ENCODE results near the gene NDUFS4. TPM values are rescaled to one million over a fixed set of nuclear protein-coding genes. Genes with fewer than 3 reads are reported as not detected.
"Not testable (repeated sequence)": the region's sequence is repeated elsewhere in the genome, so short reads cannot be mapped to it uniquely, and the experiment has no call there.

Gene NDUFS4
- polyA plus RNA-seq, 4 donors = 95.0 to 142 (median 125) TPM

DNA sequence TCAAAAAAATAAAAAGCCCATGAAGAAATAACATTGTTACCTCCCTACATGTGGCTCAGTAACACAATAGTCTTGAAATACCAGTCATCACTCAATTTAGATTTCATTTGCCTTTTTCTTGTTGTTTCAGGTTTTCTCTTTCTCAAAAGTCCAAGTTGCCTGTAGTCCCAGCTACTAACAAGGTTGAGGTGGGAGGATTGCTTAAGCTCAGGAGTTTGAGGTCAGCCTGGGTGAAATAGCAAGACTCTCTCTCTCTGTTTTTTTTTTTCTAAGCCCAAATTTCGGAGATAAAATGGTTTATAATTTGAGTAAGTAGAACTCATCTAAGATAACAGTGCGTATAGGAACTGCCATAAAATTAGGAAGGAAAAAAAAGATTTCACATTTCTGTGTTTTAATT is 17.5 kb upstream of the NDUFS4 start:
- FAIRE-seq (no peak), DNase-seq (no peak)
- H3K27ac ChIP-seq (ENCODE audit: low read depth in 1 of 3, low read length in 2 of 3) = no peak overlapping the region
- no peak overlapping the region for H3K4me3 ChIP-seq (ENCODE audit: low read depth in 1 of 3, low read length in 3 of 3)
- no peaks in the 10 kb centered on the region for H3K9me3 ChIP-seq (ENCODE audit: control insufficient read depth in 2 of 2, insufficient read depth in 1 of 2, low read depth in 1 of 2, low read length in 1 of 2)
- H3K36me3 ChIP-seq (ENCODE audit: control insufficient read depth in 3 of 3, insufficient read depth in 2 of 3, low read depth in 1 of 3, low read length in 3 of 3) = no peaks in the 10 kb centered on the region
- WGBS, 3 donors = 55 to 75% (median 64%) methylated on average over 2 of the region's 2 CpGs
- H3K4me1 ChIP-seq (ENCODE audit: control insufficient read depth in 3 of 3, insufficient read depth in 2 of 3, low read depth in 1 of 3, low read length in 2 of 3) = peaks cover 0 to 6% (median 0%) of the 10 kb centered on the region in 3 donors
- H3K27me3 ChIP-seq (ENCODE audit: control insufficient read depth in 3 of 3, insufficient read depth in 3 of 3, low read length in 3 of 3) = no peaks in the 10 kb centered on the region

- Histone ChIP-seq H3K27ac (ENCODE audit: low read depth in 1 of 3, low read length in 2 of 3) (no peak overlapping the region), H3K9me3 (ENCODE audit: control insufficient read depth in 2 of 2, insufficient read depth in 1 of 2, low read depth in 1 of 2, low read length in 1 of 2) (no peaks in the 10 kb centered on the region), H3K27me3 (ENCODE audit: control insufficient read depth in 3 of 3, insufficient read depth in 3 of 3, low read length in 3 of 3) (no peaks in the 10 kb centered on the region), H3K36me3 (ENCODE audit: control insufficient read depth in 3 of 3, insufficient read depth in 2 of 3, low read depth in 1 of 3, low read length in 3 of 3) (no peaks in the 10 kb centered on the region), H3K4me1 (ENCODE audit: control insufficient read depth in 3 of 3, insufficient read depth in 2 of 3, low read depth in 1 of 3, low read length in 2 of 3) (peaks cover 0 to 6% (median 0%) of the 10 kb centered on the region in 3 donors), H3K4me3 (ENCODE audit: low read depth in 1 of 3, low read length in 3 of 3) (no peak overlapping the region)
- FAIRE-seq = no peak
- DNase-seq = no peak
- 82 to 92% (median 84%) methylated on average over 2 of the region's 2 CpGs for WGBS, 3 donors
Observed at GRCh38 chr5:53543401-53543800, 17.0 kb upstream of the NDUFS4 start.

- no peak for FAIRE-seq
- no peaks in the 10 kb centered on the region for H3K36me3 ChIP-seq (ENCODE audit: control insufficient read depth in 3 of 3, insufficient read depth in 2 of 3, low read depth in 1 of 3, low read length in 3 of 3)
- H3K4me3 ChIP-seq (ENCODE audit: low read depth in 1 of 3, low read length in 3 of 3) = no peak overlapping the region
- no peaks in the 10 kb centered on the region for H3K9me3 ChIP-seq (ENCODE audit: control insufficient read depth in 2 of 2, insufficient read depth in 1 of 2, low read depth in 1 of 2, low read length in 1 of 2)
- no peak overlapping the region for H3K27ac ChIP-seq (ENCODE audit: low read depth in 1 of 3, low read length in 2 of 3)
- DNase-seq = no peak
- H3K27me3 ChIP-seq (ENCODE audit: control insufficient read depth in 3 of 3, insufficient read depth in 3 of 3, low read length in 3 of 3) = no peaks in the 10 kb centered on the region
- 41 to 58% (median 56%) methylated on average over 2 of the region's 2 CpGs for WGBS, 3 donors
- peaks cover 0 to 6% (median 3%) of the 10 kb centered on the region in 3 donors for H3K4me1 ChIP-seq (ENCODE audit: control insufficient read depth in 3 of 3, insufficient read depth in 2 of 3, low read depth in 1 of 3, low read length in 2 of 3)
Observed at GRCh38 chr5:53545744-53546143, 14.7 kb upstream of the NDUFS4 start.

GRCh38 chr5:53547226-53547625 is 13.2 kb upstream of the NDUFS4 start:
- no peak for FAIRE-seq

DNA sequence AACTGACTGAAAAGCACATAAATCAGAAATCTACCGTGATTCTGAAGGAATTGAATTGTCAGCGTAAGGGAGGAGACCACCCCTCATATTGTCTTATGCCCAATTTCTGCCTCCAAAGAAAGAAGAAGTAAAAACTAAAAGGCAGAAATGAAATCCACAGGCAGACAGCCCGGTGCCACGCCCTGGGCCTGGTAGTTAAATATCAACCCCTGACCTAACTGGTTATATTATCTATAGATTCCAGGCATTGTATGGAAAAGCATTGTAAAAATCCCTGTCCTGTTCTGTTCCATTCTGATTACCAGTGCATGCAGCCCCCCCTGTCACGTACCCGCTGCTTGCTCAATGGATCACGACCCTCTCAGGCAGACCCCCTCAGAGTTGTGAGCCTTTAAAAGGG is 11.9 kb upstream of the NDUFS4 start:
- H3K4me3 ChIP-seq (ENCODE audit: low read depth in 1 of 3, low read length in 3 of 3); H3K4me1 ChIP-seq (ENCODE audit: control insufficient read depth in 3 of 3, insufficient read depth in 2 of 3, low read depth in 1 of 3, low read length in 2 of 3); H3K27me3 ChIP-seq (ENCODE audit: control insufficient read depth in 3 of 3, insufficient read depth in 3 of 3, low read length in 3 of 3); H3K36me3 ChIP-seq (ENCODE audit: control insufficient read depth in 3 of 3, insufficient read depth in 2 of 3, low read depth in 1 of 3, low read length in 3 of 3); H3K9me3 ChIP-seq (ENCODE audit: control insufficient read depth in 2 of 2, insufficient read depth in 1 of 2, low read depth in 1 of 2, low read length in 1 of 2); FAIRE-seq; H3K27ac ChIP-seq (ENCODE audit: low read depth in 1 of 3, low read length in 2 of 3): not testable (repeated sequence)
- WGBS, 3 donors = 32 to 73% (median 50%) methylated on average over 6 to 7 of the region's 7 CpGs
- peak; percentile 26 to 31 for DNase-seq

More at GRCh38 chr5:53547226-53547625, 13.2 kb upstream of the NDUFS4 start:
- Histone ChIP-seq H3K4me3 (ENCODE audit: low read depth in 1 of 3, low read length in 3 of 3) (no peak overlapping the region), H3K9me3 (ENCODE audit: control insufficient read depth in 2 of 2, insufficient read depth in 1 of 2, low read depth in 1 of 2, low read length in 1 of 2) (no peaks in the 10 kb centered on the region), H3K27me3 (ENCODE audit: control insufficient read depth in 3 of 3, insufficient read depth in 3 of 3, low read length in 3 of 3) (no peaks in the 10 kb centered on the region), H3K4me1 (ENCODE audit: control insufficient read depth in 3 of 3, insufficient read depth in 2 of 3, low read depth in 1 of 3, low read length in 2 of 3) (peaks cover 0 to 6% (median 3%) of the 10 kb centered on the region in 3 donors), H3K27ac (ENCODE audit: low read depth in 1 of 3, low read length in 2 of 3) (no peak overlapping the region), H3K36me3 (ENCODE audit: control insufficient read depth in 3 of 3, insufficient read depth in 2 of 3, low read depth in 1 of 3, low read length in 3 of 3) (no peaks in the 10 kb centered on the region)
- no peak for DNase-seq
- WGBS, 3 donors = 54 to 70% (median 59%) methylated on average over 4 of the region's 4 CpGs

DNA sequence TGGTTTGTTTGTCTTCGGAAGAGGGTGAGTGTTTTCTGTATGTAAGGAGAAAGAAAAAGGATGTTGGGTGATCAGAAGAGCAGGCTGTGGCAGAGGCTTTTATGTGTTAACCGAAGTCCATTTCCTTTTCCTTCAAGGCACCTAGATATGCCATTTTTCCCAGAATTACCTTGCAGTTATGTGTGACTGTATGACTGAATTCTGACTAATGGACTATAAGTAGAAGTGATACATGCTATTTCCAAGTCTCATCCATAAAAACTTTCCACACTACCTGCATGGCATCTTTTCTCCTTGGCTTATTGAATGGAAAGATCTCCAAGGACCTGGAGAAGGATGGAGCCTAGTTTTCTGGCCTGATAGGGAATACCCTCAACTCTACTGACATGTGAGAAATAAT is 10.6 kb upstream of the NDUFS4 start:
- Histone ChIP-seq H3K27me3 (ENCODE audit: control insufficient read depth in 3 of 3, insufficient read depth in 3 of 3, low read length in 3 of 3) (no peaks in the 10 kb centered on the region), H3K4me3 (ENCODE audit: low read depth in 1 of 3, low read length in 3 of 3) (no peak overlapping the region), H3K27ac (ENCODE audit: low read depth in 1 of 3, low read length in 2 of 3) (no peak overlapping the region), H3K36me3 (ENCODE audit: control insufficient read depth in 3 of 3, insufficient read depth in 2 of 3, low read depth in 1 of 3, low read length in 3 of 3) (no peaks in the 10 kb centered on the region), H3K4me1 (ENCODE audit: control insufficient read depth in 3 of 3, insufficient read depth in 2 of 3, low read depth in 1 of 3, low read length in 2 of 3) (peaks cover 0 to 6% (median 3%) of the 10 kb centered on the region in 3 donors), H3K9me3 (ENCODE audit: control insufficient read depth in 2 of 2, insufficient read depth in 1 of 2, low read depth in 1 of 2, low read length in 1 of 2) (no peaks in the 10 kb centered on the region)
- FAIRE-seq (no peak), DNase-seq (no peak)
- 87 to 94% (median 94%) methylated on average over 2 of the region's 2 CpGs for WGBS, 3 donors

DNA sequence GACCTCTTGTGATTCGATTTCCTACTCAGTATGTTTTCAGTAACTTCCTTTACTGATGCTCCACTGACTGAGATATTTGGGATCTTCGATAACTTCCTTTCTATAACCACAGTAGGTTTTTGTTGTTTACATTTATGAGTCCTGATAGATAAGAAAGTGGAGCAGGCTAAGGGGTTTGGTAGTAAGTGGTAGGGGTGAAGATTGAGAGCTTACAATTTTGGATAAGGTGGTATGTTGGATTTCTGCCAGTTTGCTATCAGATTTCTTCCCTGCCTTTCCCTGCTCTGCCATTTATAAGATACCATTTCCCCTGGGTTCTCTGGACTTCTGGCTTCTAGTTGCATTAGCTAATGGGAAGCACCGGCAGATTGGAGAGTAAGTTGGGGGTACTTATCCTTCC is 7.9 kb upstream of the NDUFS4 start:
- DNase-seq = no peak
- Histone ChIP-seq H3K27ac (ENCODE audit: low read depth in 1 of 3, low read length in 2 of 3) (no peak overlapping the region), H3K4me3 (ENCODE audit: low read depth in 1 of 3, low read length in 3 of 3) (no peak overlapping the region), H3K27me3 (ENCODE audit: control insufficient read depth in 3 of 3, insufficient read depth in 3 of 3, low read length in 3 of 3) (peaks cover 0 to 3% (median 0%) of the 10 kb centered on the region in 3 donors), H3K36me3 (ENCODE audit: control insufficient read depth in 3 of 3, insufficient read depth in 2 of 3, low read depth in 1 of 3, low read length in 3 of 3) (no peaks in the 10 kb centered on the region), H3K4me1 (ENCODE audit: control insufficient read depth in 3 of 3, insufficient read depth in 2 of 3, low read depth in 1 of 3, low read length in 2 of 3) (peaks cover 0 to 3% (median 0%) of the 10 kb centered on the region in 3 donors), H3K9me3 (ENCODE audit: control insufficient read depth in 2 of 2, insufficient read depth in 1 of 2, low read depth in 1 of 2, low read length in 1 of 2) (no peaks in the 10 kb centered on the region)
- 74 to 77% (median 76%) methylated on average over 3 of the region's 3 CpGs for WGBS, 3 donors
- FAIRE-seq = no peak

GRCh38 chr5:53554444-53554843 is 6.0 kb upstream of the NDUFS4 start:
- no peak for DNase-seq
- H3K27ac ChIP-seq (ENCODE audit: low read depth in 1 of 3, low read length in 2 of 3) = no peak overlapping the region
- H3K27me3 ChIP-seq (ENCODE audit: control insufficient read depth in 3 of 3, insufficient read depth in 3 of 3, low read length in 3 of 3) = peaks cover 0 to 3% (median 0%) of the 10 kb centered on the region in 3 donors
- H3K4me1 ChIP-seq (ENCODE audit: control insufficient read depth in 3 of 3, insufficient read depth in 2 of 3, low read depth in 1 of 3, low read length in 2 of 3) = no peaks in the 10 kb centered on the region
- no peak overlapping the region for H3K4me3 ChIP-seq (ENCODE audit: low read depth in 1 of 3, low read length in 3 of 3)
- WGBS, 3 donors = 72 to 93% (median 88%) methylated on average over 3 of the region's 3 CpGs
- FAIRE-seq = no peak
- H3K9me3 ChIP-seq (ENCODE audit: control insufficient read depth in 2 of 2, insufficient read depth in 1 of 2, low read depth in 1 of 2, low read length in 1 of 2) = no peaks in the 10 kb centered on the region
- H3K36me3 ChIP-seq (ENCODE audit: control insufficient read depth in 3 of 3, insufficient read depth in 2 of 3, low read depth in 1 of 3, low read length in 3 of 3) = no peaks in the 10 kb centered on the region

DNA sequence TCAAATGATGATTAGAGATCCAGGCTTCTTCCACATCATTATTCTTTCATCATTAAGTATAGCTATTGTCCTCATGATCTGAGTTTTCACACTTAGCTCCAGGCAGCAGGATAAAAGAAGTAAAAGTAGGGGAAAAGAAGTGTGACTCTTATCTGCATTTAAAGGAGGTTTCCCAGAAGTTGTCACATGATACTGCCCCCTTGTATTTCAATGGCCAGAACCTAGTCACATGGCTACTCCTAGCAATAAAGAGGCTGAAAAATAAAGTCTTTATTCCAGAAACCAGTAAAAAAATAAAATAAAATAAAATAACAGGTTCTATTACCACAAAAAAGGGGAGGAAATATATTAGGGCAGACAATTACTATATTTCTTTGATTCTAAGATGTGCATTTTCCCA is 5.3 kb upstream of the NDUFS4 start:
- DNase-seq (no peak), FAIRE-seq (no peak)
- no peaks in the 10 kb centered on the region for H3K36me3 ChIP-seq (ENCODE audit: control insufficient read depth in 3 of 3, insufficient read depth in 2 of 3, low read depth in 1 of 3, low read length in 3 of 3)
- no peaks in the 10 kb centered on the region for H3K4me1 ChIP-seq (ENCODE audit: control insufficient read depth in 3 of 3, insufficient read depth in 2 of 3, low read depth in 1 of 3, low read length in 2 of 3)
- no peaks in the 10 kb centered on the region for H3K9me3 ChIP-seq (ENCODE audit: control insufficient read depth in 2 of 2, insufficient read depth in 1 of 2, low read depth in 1 of 2, low read length in 1 of 2)
- H3K27ac ChIP-seq (ENCODE audit: low read depth in 1 of 3, low read length in 2 of 3) = no peak overlapping the region
- no peak overlapping the region for H3K4me3 ChIP-seq (ENCODE audit: low read depth in 1 of 3, low read length in 3 of 3)
- H3K27me3 ChIP-seq (ENCODE audit: control insufficient read depth in 3 of 3, insufficient read depth in 3 of 3, low read length in 3 of 3) = peaks cover 0 to 3% (median 0%) of the 10 kb centered on the region in 3 donors

Data from small intestine (tissue), 7 donors.